Stimulated activated CD8-positive, alpha-beta memory T cell treated with anti-CD3 and anti-CD28 coated beads, Interleukin-12 subunit alpha, Interleukin-12 subunit beta, amount 100 ng/mL, for 24 hours (primary cell): Measurements from ENCODE around the gene LITAF.
"Not testable (repeated sequence)": the region's sequence is repeated elsewhere in the genome, so short reads cannot be mapped to it uniquely, and the experiment has no call there.

Experiments
- DNase-seq: peaks from one replicate; pipeline ENCODE4 v3.0.0-alpha.2; 2020; ENCODE audit errors: extremely low read depth

Gene LITAF

DNA sequence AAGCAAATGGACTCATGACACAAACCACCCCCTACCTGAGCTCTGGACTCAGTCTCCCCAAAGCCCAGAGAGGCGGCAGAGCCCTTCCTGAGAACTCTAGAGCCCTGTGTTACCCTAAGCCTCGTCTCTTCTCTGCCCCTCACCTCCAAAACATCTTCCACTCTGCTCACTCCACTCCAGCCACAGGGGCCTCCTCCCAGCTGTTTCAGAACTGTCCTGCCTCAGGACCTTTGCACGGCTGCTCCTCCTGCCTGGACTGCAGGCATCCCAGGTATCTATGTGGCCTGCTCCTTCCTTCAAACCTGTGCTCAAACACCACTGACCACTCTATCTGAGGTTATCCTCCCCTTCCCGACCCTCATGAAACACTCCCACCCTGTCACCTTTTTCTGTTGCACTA lies 12.9 kb upstream of the LITAF start:
- no peak for DNase-seq

GRCh38 chr16:11597235-11598095 lies 10.7 kb upstream of the LITAF start:
- no peak for DNase-seq

DNA sequence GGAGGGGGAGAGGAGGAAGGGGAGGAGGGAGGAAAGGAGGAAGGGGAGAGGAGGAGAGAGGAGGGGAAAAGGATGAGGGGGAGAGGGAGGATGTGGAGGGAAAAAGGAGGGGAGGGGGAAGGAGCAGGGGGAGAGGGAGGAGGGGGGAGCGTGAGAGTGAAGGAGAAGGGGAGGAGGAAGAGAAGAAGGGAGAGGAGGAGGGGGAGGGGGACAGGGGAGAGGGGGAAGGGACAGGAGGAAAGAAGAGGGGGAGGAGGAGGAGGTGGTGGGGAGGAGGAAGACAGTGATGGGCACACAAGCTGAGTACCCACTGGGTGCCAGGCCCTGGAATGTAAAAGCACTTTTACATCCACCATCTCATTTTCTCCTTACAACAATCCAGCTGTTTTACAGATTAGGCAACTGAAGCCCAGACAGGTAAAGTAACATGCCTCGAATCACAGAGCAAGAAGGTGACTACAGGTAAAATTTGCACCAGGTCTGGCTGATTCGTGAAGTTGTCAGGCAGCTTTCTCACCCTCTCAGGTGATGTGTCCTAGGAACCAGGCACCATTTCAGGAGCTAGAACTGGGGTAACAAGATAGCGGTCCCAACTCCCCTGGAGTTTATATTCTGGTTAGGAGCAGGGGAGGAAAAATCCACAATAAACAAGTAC lies 10.0 kb upstream of the LITAF start:
- DNase-seq = no peak

- no peak for DNase-seq
Observed at GRCh38 chr16:11593581-11593980, 6.9 kb upstream of the LITAF start.

DNA sequence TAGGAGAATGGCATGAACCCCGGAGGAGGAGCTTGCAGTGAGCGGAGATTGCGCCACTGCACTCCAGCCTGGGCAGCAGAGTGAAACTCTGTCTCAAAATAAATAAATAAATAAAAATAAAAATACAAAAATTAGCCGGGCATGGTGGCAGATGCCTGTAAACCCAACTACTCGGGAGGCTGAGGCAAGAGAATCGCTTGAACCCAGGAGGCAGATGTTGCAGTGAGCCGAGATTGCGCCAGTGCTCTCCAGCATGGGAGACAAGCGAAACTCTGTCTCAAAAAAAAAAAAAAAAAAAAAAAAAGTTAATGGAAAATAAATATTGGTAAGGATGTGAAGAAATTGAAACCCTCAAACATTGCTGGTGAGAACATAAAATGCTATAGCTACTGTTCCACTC lies 6.4 kb upstream of the LITAF start:
- DNase-seq = not testable (repeated sequence)

DNA sequence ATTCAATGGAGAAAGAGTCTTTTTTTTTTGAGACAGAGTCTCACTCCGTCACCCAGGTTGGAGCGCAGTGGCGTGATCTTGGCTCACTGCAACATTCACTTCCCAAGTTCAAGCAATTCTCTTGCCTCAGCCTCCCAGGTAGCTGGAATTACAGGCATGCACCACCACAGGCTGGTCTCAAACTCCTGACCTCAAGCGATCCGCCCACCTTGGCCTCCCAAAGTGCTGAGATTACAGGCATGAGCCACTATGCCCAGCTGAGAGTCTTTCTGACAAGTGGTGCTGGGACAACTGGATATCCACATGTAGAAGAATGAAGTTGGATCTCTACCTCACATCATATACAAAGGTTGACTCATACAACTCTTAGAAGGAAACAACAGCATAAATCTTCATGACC lies 4.9 kb upstream of the LITAF start:
- not testable (repeated sequence) for DNase-seq

DNA sequence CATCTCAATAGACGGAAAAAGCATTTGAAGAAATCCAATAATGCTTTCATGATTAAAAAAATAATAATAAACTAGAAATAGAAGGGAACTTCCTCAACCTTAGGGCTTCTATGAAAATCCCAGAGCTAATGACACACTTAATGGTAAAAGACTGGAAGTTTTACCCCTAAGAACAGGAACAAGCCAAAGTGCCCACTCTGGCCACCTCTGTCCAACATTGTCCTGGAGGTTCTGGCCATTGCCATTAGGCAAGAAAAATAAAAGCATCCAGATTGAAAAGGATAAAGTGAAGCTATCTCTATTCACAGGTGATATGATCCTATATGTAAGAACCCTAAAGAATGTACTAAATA lies 2.5 kb upstream of the LITAF start:
- DNase-seq = no peak

GRCh38 chr16:11588321-11589197 lies 1.8 kb upstream of the LITAF start:
- no peak for DNase-seq

DNA sequence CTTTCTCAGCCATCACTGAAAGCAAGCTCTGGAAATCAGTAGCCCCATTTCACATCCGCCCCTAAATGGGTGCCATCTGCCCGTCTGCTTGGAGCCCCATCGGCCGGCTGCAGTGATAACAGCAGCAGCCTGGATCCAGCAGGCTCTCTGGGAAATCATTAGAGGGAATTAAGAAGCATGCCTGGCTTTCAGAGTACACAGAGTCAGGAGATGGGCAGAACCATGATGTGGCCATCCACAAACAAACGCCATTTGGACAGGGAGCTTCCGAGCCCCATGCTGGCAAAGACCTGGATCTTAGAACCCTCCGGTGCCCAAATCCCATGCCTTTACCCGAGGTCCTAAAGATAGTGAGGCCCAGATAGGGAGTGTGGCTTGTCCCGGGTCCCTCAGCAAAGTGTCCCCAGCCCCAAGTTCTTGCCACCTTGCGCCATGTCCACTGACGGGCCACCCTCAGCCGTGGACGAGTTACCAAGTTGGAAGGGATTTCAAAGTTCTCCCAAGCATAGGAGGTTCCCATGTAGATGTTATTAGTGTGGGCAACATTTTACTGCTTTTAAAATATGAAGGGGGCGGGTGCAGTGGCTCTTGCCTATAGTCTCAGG lies 1.0 kb upstream of the LITAF start:
- DNase-seq = no peak

DNA sequence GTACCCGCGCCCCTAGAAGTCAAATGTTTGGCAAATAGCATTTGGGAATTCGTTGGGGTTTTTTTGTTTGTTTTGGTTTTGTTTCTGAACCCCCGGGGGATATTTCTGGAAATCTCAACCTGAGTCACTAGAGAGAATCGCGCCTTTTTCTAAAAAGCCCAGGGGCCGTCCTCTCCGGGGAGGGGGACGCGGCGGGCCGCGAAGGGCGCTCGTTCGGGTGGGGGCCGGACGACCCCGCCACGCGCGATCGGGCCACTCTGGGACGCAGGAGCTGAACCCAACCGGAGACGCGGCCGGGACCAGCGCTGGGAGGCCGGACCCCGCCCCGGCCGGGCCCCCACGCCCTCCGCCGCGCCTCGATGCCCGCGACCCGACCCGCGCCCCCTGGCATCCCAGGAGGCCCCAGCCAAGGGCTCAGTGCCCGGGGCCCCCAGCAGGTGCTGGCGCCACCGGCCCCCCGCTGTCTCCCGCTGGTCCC lies 302 bp downstream of the LITAF start:
- no peak for DNase-seq

- no peak for DNase-seq
Observed at GRCh38 chr16:11585460-11586377, 1.0 kb downstream of the LITAF start.

DNA sequence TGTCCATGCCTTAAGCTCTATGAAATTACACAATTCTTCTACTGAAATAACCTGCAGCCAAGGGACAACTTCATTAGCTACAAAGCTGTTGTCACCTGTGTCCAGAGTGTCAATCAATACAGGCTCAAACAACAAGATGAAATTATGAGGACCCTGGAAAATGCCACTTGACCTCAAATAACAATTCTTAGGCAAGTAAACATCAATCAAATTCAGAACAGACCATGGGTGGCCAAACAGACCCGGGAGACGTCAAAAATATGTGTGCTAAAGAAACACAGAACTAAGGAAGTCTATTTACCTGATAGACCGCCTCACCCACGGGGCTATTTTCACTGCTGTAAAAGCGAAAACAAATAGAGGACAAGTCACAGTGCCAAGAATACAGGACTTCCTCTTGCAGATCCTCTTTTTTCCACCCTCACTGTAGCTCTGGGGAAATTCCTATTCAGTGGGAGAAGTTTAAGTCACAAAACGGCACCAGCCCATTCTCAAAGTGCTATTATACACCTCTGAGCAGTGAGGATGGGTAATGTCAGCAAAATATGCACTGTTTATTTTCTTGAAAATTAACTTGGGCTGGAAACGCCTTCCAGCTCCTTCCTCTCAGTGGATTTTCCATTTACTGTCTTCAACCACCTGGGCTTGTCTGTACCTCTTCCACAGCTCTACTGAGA lies 2.7 kb downstream of the LITAF start:
- DNase-seq = no peak

DNA sequence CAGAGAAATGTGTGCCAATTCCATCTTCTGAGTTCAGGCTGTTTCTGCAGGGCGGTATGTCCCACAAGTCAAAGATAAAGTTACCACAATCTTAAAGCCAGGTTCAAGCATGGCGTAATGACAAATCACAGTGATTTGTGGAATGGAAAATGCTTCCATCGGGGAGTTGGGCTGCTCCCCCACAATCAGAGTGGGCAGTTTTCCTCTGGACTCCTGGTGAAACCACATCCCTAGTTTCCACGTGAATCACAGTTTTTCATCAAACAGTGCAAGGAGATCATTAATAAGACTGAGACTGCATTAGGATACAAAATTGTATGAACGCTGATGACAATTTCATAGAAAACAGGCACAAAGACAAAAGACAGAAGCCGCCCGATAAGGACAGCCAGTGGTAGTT lies 3.6 kb downstream of the LITAF start:
- no peak for DNase-seq

DNA sequence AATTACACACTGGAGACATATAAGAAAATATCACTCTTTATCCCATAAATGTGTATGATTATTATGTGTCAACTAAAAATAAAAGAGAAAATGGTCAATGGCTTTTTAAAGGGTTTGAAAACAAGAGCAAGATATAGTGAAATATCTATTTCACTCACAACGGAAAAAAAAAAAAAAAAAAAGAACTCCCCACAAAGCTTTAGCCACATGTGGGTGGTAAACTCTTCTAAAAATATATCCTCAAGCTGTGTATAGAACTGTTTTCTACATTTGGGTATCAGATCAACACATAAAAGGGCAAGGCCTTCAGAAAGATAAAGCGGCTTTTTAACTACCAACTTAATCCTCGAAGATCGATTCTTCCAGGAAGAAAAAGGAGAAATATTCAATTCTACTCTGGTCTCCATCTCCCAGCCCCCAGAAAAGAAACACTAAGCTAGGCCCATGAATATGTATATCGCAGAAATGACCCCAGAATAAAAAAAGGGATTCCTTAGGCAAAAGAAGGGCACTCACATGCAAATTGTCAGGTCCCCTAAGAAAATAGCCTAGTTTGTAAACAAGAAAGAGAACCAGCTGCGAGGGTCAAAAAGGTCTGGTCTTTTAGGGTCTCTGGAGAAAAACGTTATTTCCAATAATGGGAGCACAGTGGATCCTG lies 4.4 kb downstream of the LITAF start:
- no peak for DNase-seq

DNA sequence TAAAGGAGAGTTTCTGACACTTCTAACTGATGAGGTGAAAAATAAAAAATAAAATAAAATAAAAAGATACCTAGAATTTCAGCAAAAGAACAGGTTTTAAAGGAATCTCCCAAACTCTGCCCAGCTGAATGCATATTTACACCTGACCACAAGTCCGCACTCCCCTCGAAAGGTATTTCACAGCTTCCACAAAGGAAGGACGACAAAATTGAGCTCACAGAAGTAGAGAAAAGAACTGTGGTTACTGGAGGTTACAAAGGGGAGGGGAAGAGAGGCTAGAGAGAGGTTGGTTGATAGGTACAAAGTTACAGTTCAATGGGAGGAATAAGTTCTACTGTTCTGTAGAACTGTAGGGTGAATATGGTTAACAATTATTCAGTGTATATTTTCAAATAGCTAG lies 5.0 kb downstream of the LITAF start:
- no peak for DNase-seq

GRCh38 chr16:11580451-11581086 lies 6.2 kb downstream of the LITAF start:
- DNase-seq = no peak

GRCh38 chr16:11577290-11577660 lies 9.4 kb downstream of the LITAF start:
- not testable (repeated sequence) for DNase-seq

- DNase-seq = no peak
Observed at GRCh38 chr16:11576427-11577289, 10.1 kb downstream of the LITAF start.
